Gastroesophageal sphincter (tissue), 4 donors: Measurements from ENCODE around the gene VEZF1. TPM values are rescaled to one million over a fixed set of nuclear protein-coding genes. Genes with fewer than 3 reads are reported as not detected.

Experiments used
- ATAC-seq: fragments of 150-250 bp; one replicate; pipeline ENCODE4 v1.9.1; 2016; ENCODE audit warnings: mild to moderate bottlenecking, moderate library complexity
- H3K27ac ChIP-seq, 4 donors: fragments of 200-600 bp; sonication (generic) in 3 of 4; 1 replicate in 3 of 4; 2 replicates in 1 of 4; pipeline ENCODE4 v1.5.1; 2016 to 2019
- H3K27me3 ChIP-seq: fragments of 200-600 bp; sonication (generic); one replicate; pipeline ENCODE4 v1.5.1; 2019
- H3K36me3 ChIP-seq, 2 donors: fragments of 200-600 bp; sonication (generic); one replicate each; pipeline ENCODE4 v1.5.1; 2019; ENCODE audit warnings: control low read depth in 1 of 2
- H3K4me1 ChIP-seq, 3 donors: fragments of 200-600 bp; sonication (generic); 1 replicate in 2 of 3; 2 replicates in 1 of 3; pipeline ENCODE4 v1.5.1; 2016 to 2019; ENCODE audit warnings: control low read depth in 2 of 3
- H3K4me3 ChIP-seq, 2 donors: fragments of 200-600 bp; sonication (generic); one replicate each; pipeline ENCODE4 v1.5.1; 2019; ENCODE audit warnings: mild to moderate bottlenecking in 1 of 2, moderate library complexity in 1 of 2
- H3K9me3 ChIP-seq, 3 donors: fragments of 200-600 bp; sonication (generic); one replicate each; pipeline ENCODE4 v1.5.1; 2017 to 2019; ENCODE audit warnings: control low read depth in 2 of 3
- CTCF ChIP-seq, 4 experiments: fragments of 200-600 bp in 2 of 4; fragments of 450-650 bp in 2 of 4; sonication (generic) in 1 of 4; IDR thresholded peaks; one replicate each; pipeline ENCODE4 v1.5.1; 2017 to 2019; ENCODE audit warnings: antibody characterized with exemption in 4 of 4, mild to moderate bottlenecking in 2 of 4, moderate library complexity in 2 of 4
- EP300 ChIP-seq: sonication (generic); formaldehyde crosslinking; IDR thresholded peaks from one replicate; pipeline ENCODE4 v1.6.1; 2017; ENCODE audit warnings: antibody characterized with exemption, mild to moderate bottlenecking
- POLR2A ChIP-seq, 2 donors: fragments of 450-650 bp; IDR thresholded peaks; one replicate each; pipeline ENCODE4 v1.6.1; 2017; ENCODE audit warnings: antibody characterized with exemption in 2 of 2, mild to moderate bottlenecking in 2 of 2, moderate library complexity in 1 of 2
- POLR2AphosphoS5 ChIP-seq: sonication (generic); formaldehyde crosslinking; IDR thresholded peaks from one replicate; pipeline ENCODE4 v1.6.1; 2017; ENCODE audit warnings: antibody characterized with exemption
- WGBS, 2 donors: methylation state at CpG; one replicate each; pipeline ENCODE4 v1.1.5; 2018; ENCODE audit warnings: low coverage in 1 of 2; 5-methylcytosine and 5-hydroxymethylcytosine counted together
- total RNA-seq, 4 donors: library from RNA; depleted of rRNA; stranded (reverse); fragments of >200 nt; gene quantifications; one replicate each; pipeline ENCODE4 v1.1.0, GENCODE V29; 2016

VEZF1 gene
- total RNA-seq, 4 donors from 2014 or later = 115 to 148 (median 132) TPM

- peak; percentile 78 for TF ChIP-seq POLR2AphosphoS5
- no peak for TF ChIP-seq EP300
- peak in 1 of 4 experiments; percentile 9 for TF ChIP-seq CTCF (IDR thresholded peaks at IDR 0.05)
- TF ChIP-seq POLR2A (IDR thresholded peaks at IDR 0.05) = peak in 1 of 2 donors; percentile 14
- Histone ChIP-seq H3K4me3 (no peak overlapping the region), H3K9me3 (no peaks in the 10 kb centered on the region), H3K27me3 (no peaks in the 10 kb centered on the region), H3K4me1 (peaks cover 13 to 98% (median 72%) of the 10 kb centered on the region in 3 donors), H3K36me3 (no peaks in the 10 kb centered on the region), H3K27ac (peak overlapping the region; percentile 97 to 100 (median 99))
- 0 to 26% methylated on average over 2 to 4 of the region's 5 CpGs for WGBS, 2 donors
- ATAC-seq = peak; percentile 78
These were observed 39.3 kb downstream of the VEZF1 start for GRCh38 chr17:57948555-57949420.

GRCh38 chr17:57948169-57948554, 39.9 kb downstream of the VEZF1 start:
- 32% methylated on average over 3 of the region's 5 CpGs; no CpG with 5 or more reads in 1 of the 2 donors for WGBS, 2 donors
- H3K27me3 ChIP-seq = no peaks in the 10 kb centered on the region
- H3K27ac ChIP-seq = peak overlapping the region; percentile 97 to 100 (median 99)
- TF ChIP-seq EP300 (no peak), POLR2AphosphoS5 (no peak), POLR2A (IDR thresholded peaks at IDR 0.05) (no peak), CTCF (IDR thresholded peaks at IDR 0.05) (no peak)
- H3K9me3 ChIP-seq = no peaks in the 10 kb centered on the region
- peaks cover 15 to 98% (median 71%) of the 10 kb centered on the region in 3 donors for H3K4me1 ChIP-seq
- no peaks in the 10 kb centered on the region for H3K36me3 ChIP-seq
- no peak overlapping the region for H3K4me3 ChIP-seq
- ATAC-seq = peak; percentile 0

- H3K9me3 ChIP-seq = no peaks in the 10 kb centered on the region
- no peaks in the 10 kb centered on the region for H3K27me3 ChIP-seq
- peak overlapping the region; percentile 44 to 47 for H3K4me3 ChIP-seq
- no peaks in the 10 kb centered on the region for H3K36me3 ChIP-seq
- peak overlapping the region; percentile 97 to 100 (median 99) for H3K27ac ChIP-seq
- peaks cover 15 to 98% (median 65%) of the 10 kb centered on the region in 3 donors for H3K4me1 ChIP-seq
- WGBS, 2 donors = 53 to 70% methylated on average over 5 to 9 of the region's 9 CpGs
- ATAC-seq = no peak
- TF ChIP-seq POLR2AphosphoS5 (no peak), POLR2A (IDR thresholded peaks at IDR 0.05) (no peak), EP300 (no peak)
These were observed 40.7 kb downstream of the VEZF1 start for GRCh38 chr17:57947369-57947768.

GRCh38 chr17:57946798-57947358, 41.2 kb downstream of the VEZF1 start:
- Histone ChIP-seq H3K36me3 (no peaks in the 10 kb centered on the region), H3K27ac (peak overlapping the region; percentile 97 to 100 (median 99)), H3K4me1 (peaks cover 17 to 98% (median 67%) of the 10 kb centered on the region in 3 donors), H3K27me3 (no peaks in the 10 kb centered on the region), H3K9me3 (no peaks in the 10 kb centered on the region), H3K4me3 (peak overlapping the region; percentile 44 to 47)
- TF ChIP-seq CTCF (IDR thresholded peaks at IDR 0.05) (peak in 1 of 4 experiments; percentile 4), POLR2A (IDR thresholded peaks at IDR 0.05) (peak in 1 of 2 donors; percentile 25), POLR2AphosphoS5 (peak; percentile 64), EP300 (no peak)
- 0 to 2% methylated on average over 4 to 10 of the region's 10 CpGs for WGBS, 2 donors
- peak; percentile 64 for ATAC-seq

GRCh38 chr17:57945996-57946797, 41.9 kb downstream of the VEZF1 start:
- Histone ChIP-seq H3K4me3 (peak overlapping the region; percentile 44 to 47), H3K9me3 (no peaks in the 10 kb centered on the region), H3K36me3 (no peaks in the 10 kb centered on the region), H3K27me3 (no peaks in the 10 kb centered on the region), H3K27ac (peak overlapping the region; percentile 97 to 100 (median 99)), H3K4me1 (peaks cover 22 to 98% (median 70%) of the 10 kb centered on the region in 3 donors)
- TF ChIP-seq CTCF (IDR thresholded peaks at IDR 0.05) = peak in 1 of 4 experiments; percentile 7
- no peak for TF ChIP-seq POLR2A (IDR thresholded peaks at IDR 0.05)
- WGBS, 2 donors = 4% methylated on average over 3 to 6 of the region's 6 CpGs
- no peak for ATAC-seq
